Dermis blood vessel endothelial cell (primary cell): ENCODE results near the gene HLCS. TPM values are rescaled to one million over a fixed set of nuclear protein-coding genes. Genes with fewer than 3 reads are reported as not detected.
A peak's percentile ranks its signal among the peaks of the same experiment; 100 is the strongest.

Experiments used
- DNase-seq: peaks from one replicate; pipeline ENCODE4 v3.0.0; 2010
- total RNA-seq: library from RNA; depleted of rRNA; stranded (reverse); fragments of >200 nt; gene quantifications from 2 replicates; pipeline ENCODE4 v1.2.3, GENCODE V29; 2014

Gene HLCS
- total RNA-seq, 1 donor from 2014 or later = 14.3 TPM

DNA sequence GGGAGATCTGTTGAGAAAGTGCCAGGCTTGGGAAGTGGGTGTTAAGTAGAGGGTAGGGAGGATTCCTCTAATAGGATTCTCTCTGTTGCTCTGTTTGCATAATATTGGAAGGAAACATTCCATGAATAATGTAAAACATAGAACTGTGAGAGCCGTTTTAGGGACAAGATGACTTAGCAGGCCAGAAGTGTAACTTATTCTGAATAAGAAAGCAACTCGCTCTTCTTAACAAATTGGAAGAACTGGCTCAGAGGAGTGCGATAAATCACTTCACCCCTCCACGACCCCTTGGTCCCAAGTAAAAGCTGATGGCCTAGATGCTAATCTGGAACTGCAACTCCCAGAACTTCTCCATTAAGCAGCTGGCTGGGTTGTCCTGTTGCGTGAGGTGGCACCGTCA, 248.5 kb downstream of the HLCS start:
- DNase-seq = no peak

DNA sequence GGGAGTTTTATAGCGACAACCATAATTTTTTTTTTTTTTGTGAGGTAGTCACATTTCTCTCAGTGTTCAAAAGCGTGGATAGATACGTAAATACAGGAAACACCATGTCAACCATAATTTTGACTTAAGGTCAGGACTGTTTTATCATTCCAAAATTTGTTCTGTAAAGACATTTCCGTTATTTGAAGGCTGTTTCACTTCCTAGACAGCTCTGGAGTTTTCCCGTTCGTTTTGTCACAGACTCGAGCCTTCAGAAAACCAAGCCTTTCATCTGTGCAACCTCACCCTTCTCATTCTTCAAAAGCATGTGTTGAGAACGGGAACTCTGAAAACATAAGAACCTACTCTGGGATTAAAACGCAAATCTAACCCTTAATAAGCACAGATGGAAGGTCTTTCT, 249.6 kb downstream of the HLCS start:
- no peak for DNase-seq

DNA sequence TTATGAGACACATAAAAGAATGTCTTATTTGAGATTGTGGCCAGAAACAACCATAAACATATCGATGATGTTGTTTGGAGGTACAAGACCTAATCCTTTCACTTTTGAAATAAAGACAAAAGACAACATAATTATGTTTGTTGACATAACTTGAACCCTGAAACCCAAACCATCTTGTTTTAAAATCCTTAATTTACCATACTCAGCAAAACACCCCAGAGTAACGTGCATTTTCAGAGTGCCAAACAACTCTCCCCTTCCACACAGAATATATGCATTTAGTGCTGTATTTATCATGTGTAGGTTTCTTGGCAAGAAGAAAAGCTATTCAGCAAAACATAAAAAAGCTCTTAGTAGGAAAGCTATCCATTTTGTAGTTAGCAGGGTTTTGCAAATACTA, 250.1 kb downstream of the HLCS start:
- DNase-seq = no peak

DNA sequence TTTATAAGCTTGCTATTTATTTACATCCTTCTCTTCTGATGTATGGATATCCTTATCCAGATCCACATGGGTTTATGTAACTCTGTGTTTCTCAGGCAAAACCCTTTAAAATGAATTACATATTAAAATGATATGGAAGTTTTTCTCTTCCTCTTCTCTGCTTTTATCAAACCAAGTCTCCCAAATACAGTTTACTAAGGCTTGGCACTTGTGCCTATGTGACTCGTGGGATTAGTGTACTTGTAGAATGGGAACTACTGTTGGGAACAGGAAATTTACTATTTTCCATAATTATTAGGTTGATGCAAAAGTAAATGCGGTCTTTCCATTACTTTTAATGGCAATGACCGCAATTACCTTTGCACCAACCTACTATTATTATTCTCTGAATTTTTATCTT, 252.7 kb downstream of the HLCS start:
- no peak for DNase-seq

DNA sequence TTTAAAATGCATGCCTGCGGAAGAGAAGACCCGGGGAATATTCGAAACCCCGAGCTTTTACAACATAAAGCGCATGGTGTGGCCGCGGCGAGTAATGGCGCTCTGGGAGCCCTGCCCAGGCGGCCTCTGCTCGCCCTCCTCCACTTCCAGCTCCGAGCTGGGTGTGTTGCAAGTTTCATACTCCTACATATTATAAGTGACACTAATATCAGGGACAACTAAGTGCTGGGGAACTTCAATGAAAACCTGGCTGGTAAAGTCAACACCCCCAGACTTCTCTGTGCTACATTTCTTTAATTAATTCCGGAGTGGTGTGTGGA, 255.8 kb downstream of the HLCS start:
- no peak for DNase-seq

DNA sequence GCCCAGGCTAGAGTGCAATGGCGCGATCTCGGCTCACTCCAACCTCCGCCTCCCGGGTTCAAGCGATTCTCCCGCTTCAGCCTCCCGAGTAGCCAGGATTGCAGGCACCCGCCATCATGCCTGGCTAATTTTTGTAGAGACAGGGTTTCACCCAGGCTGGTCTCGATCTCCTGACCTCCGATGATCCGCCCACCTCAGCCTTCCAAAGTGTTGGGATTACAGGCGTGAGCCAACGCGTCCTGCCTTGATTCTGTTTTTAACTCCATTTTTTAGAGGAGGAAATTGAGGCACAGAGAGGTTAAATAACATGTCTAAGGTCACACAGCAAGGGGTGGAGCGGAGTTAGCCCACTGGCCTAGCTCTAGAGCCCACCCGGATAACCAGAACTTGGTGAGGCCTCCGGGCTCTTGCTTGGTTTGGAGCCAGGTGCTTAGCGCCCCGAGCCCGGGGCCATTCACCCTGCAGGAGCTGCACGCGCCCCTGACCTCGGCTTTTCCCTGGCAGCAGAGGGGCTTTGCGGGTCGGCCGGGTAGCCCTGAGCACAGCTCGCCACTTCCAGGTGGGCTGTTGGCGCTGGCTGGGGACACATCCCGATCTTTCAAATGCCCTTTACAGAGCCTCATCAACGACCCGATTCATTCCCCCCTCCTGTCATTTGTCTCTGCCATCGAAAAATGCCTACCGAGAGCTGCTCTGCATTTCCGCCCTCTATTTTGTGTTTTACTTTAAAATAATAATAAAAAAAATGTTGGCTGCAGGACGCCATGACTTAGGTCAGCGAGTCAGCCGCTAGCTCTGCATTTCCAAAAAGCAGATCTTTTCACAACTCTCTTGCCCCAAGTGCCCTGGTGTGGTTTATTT, 256.4 kb downstream of the HLCS start:
- DNase-seq = no peak

DNA sequence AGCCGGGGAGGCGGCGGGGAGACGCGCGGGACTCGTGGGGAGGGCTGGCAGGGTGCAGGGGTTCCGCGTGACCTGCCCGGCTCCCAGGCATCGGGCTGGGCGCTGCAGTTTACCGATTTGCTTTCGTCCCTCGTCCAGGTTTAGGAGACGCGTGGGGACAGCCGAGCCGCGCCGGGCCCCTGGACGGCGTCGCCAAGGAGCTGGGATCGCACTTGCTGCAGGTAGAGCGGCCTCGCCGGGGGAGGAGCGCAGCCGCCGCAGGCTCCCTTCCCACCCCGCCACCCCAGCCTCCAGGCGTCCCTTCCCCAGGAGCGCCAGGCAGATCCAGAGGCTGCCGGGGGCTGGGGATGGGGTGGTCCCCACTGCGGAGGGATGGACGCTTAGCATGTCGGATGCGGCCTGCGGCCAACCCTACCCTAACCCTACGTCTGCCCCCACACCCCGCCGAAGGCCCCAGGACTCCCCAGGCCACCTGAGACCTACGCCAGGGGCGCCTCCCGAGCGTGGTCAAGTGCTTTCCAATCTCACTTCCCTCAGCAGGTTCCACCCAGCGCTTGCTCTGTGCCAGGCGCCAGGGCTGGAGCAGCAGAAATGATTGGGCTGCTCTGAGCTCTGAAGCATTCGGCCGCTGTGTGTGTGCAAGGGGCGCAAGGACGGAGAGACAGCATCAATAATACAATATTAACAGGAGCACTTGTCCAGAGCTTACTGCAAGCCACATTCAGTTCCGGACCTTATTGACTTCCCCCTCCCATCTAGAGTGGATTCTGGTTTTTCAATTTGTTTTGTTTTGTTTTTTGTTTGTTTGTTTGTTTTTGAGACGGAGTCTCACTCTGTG, 257.2 kb downstream of the HLCS start:
- no peak for DNase-seq

DNA sequence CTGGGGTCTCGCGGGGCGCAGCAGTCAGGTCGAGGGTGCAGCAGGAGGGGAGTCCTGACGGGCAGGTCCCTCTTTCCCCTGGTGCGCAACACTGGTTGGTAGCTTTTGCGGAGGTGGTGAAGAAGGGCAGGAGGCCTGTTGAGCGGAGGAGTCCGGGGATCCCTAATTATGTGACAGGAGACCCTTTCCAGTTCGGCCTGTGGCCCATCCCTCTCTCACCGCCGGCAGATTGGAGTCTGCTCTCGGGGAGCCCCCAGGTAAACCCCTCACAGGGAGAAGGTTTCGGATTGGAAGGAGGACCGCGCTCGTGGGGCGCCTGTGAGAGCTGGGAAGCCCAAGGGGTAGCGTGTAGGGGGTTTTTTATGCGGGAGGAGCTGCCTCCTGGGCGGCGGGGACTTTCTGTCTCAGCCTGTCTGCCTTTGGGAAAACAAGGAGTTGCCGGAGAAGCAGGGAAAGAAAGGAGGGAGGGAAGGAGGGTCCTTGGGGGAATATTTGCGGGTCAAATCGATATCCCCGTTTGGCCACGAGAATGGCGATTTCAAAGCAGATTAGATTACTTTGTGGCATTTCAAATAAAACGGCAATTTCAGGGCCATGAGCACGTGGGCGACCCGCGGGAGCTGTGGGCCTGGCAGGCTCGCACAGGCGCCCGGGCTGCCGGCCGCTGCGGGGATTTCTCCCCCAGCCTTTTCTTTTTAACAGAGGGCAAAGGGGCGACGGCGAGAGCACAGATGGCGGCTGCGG, 258.0 kb downstream of the HLCS start:
- DNase-seq = no peak

DNA sequence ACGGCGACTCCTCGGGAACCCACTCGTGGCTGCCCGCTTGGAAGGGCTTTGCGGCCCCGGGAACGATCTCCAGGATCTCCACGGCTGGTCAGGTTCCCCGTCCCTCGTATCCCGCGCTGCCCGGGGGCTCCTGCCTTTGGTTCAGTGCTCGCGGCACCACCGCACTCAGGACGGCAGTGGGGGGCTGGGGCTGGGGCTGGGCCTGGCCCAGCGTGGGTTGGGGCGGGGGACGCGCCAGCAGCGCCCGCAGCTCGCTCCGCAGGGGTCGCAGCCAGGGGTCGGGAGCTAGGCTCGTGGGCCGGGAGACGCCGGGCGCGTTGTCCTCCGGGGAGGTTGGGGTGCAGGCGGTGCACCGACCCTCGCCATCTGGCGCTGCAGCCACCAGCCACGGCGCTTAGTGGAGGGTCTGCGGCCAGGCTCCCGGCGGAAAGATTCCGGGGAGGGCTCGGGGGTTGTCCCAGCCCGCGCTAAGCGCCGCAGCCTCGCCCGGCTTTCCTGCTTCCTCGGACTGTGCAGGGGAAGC, 258.6 kb downstream of the HLCS start:
- DNase-seq = no peak

DNA sequence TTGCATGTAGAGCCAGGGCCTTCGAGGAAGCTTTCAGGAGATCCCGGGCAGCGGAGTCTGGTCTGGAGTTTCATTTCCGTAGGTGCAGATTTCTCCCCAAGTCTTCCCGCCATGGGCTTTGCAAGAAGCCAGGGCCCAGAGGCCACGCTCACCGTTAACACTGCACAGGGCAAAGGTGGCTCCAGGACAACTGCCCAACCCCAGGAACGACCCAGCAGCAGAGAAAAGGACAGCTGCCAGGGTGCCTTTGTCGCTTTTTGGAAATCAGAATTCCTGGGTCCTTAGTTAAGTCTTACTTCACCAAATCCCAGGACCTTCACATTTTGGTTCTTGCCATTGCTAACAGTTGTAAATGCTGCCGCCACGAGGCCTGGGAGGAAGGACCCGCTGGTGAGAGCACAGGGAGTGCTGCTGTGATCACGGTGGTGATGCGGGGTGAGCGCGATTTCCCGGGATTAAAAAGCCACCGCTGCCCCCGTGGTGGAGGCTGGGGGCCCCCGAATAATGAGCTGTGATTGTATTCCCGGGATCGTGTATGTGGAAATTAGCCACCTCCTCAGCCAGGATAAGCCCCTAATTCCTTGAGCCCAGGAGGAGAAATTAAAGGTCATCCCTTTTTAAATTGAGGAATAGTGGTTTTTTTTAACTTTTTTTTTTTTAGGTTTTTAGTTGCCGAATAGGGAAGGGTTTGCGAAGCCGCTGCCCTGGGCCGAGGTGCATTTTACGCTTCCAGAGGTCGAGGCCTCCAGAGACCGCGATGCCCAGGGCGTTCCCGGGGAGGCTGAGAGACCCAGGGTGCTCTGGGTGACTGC, 259.3 kb downstream of the HLCS start:
- DNase-seq = peak; percentile 32

DNA sequence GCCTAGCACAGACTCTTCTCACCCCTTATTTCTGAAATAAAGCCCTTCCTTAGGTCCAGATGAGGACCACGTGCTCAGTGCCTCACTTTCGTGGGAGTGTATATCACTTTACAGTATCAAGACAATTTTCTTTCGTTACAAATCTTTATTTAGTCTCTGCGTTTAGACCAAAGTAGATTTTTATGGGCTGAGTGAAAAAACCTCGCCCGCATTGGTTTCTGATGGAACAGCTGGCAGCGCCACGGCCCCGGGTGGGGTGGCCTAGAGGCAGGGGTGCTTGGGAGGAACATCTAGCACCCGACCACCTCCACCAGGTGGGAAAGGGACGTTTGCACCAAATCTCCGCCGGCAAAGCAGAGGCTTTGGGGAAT, 260.0 kb downstream of the HLCS start:
- no peak for DNase-seq

DNA sequence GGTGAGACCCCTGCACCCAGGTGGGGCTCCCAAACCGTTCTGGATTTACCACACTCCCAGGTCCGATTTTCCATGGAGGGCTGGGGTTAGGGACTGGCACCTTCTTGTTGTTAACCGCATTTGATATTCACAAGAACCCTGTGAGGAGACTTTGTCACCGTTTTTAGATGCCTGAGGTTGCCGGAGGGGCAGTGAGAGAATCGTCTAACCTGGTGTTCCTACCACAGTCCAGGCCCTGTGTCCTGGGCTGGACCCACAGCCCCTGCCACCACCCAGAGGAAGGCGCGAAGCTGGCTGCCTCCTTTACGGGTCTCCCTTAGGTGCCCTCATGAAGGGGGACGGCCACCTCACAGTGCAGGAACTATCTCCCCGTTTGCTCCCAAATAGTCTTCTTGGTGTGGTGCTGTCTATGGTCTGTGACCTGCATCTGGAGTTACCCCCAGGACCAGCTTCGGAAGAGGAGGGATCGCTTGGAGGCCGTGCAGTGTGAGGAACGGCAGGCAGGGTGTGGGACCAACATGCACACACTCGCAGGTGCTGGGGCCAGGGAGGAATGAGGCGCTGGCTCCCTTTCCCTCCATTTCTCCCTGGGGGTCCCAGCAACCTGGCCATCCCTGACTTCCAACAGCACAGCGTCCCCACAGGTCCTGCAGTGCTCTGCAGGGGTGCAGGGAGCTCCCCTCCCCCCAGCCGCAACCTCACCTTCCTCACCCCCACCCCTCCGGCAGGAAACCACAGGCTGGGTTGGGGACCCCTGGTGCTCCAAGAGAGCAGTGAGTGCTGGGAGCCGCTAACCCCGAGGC, 260.6 kb downstream of the HLCS start:
- no peak for DNase-seq

DNA sequence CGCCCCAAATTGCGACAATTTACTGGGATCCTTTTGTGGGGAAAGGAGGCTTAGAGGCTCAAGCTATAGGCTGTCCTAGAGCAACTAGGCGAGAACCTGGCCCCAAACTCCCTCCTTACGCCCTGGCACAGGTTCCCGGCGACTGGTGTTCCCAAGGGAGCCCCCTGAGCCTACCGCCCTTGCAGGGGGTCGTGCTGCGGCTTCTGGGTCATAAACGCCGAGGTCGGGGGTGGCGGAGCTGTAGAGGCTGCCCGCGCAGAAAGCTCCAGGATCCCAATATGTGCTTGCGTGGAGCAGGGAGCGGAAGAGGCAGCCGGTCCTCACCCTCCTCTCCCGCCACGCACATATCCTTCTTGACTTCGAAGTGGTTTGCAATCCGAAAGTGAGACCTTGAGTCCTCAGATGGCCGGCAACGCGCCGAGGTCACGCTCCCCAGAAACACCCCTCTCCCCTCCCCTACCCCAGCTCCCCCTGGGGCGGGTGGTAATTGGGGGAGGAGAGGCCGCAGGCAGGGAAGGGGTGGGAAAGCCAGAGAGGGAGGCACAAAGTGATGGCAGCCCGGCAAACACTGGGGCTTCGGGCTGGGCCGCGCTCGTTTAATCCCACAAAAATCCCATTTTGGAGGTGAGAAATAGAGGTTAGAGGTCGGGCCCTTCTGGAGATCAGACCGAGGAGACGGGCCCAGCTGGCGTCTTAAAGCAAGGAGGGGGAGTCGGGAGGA, 261.4 kb downstream of the HLCS start:
- no peak for DNase-seq

DNA sequence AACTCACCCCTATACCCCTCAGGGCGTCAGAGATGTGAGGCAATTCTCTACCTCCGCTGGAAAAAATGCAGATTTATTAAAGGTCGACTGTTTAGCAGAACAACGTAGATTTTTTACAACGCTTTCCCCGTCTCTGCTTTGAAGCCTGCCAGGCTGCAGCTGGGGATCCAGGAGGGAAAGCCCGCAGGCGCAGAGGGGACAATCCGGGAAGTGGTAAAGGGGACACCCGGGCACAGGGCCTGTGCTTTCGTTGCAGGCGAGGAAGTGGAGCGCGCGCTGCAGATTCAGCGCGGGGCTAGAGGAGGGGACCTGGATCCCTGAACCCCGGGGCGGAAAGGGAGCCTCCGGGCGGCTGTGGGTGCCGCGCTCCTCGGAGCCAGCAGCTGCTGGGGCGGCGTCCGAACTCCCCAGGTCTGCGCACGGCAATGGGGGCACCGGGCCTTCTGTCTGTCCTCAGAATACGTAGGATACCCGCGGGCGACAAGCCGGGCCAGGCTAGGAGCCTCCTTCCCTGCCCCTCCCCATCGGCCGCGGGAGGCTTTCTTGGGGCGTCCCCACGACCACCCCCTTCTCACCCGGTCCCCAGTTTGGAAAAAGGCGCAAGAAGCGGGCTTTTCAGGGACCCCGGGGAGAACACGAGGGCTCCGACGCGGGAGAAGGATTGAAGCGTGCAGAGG, 262.1 kb downstream of the HLCS start:
- DNase-seq = no peak

DNA sequence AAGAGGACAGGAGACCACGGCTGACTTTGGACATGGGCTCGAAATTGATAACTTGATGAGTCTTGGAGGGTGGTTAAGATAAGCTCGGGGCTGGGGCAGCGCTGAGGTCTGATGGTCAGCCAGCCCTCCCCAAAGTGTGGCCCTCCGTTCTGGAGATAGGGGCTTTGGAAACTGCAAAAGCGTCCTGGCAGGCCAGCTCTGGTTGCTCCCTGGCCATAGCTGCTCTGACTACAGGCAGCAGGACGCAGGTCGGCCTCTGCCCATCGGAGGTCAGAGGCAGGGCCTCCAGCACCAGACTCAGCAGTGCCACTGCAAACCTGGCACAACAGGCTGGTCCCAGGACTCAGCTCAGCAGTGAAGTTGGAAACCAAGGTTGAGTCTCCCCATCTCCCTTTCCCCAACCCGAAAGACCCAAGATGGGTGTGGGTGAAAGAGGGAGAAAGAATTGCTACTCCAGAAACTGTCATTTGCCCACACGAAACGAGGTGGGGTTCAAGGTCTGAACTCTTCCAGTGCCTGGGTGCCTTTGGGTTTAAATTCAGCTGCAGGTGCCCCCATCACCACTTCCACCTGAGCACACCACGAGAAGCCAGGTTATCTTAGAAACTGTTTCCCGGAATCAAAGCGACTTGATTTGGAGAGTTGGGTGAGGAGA, 262.7 kb downstream of the HLCS start:
- no peak for DNase-seq

DNA sequence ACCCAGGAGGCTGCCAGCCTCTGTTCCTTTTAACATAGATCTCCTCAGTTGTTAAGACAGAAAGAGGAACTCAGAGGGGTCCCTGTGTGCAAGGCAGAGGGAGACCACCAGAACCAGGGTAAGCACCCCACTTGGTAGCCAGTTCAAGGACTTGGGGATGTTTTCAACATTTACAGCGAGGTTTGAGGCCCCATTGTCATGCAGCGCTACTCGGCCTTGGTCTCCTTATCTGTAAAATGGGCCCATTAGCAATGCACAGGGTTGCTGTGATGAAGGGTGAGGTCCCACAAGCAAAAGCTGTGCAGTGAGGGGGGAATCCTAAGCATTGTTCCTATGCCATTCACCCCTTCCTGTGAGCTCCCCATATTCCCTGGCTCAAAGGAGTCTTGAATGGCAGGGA, 263.3 kb downstream of the HLCS start:
- DNase-seq = no peak

DNA sequence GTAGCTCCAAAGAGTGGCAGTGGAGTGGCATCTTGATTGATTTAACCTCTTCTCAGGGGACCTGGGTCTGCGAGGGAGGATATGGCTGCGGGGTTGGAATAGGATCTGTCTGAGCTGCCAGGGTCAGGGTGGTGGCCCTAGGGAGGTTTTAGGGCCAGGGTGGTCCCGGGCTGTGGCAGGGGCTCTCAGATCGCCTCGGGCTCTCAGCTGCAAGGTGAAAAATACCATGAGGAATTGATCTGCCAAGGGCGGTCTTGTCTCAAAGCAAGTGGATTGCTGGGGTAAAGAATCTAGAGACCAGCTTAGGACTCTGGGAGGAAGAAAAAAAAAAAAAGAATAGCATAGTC, 263.9 kb downstream of the HLCS start:
- no peak for DNase-seq

DNA sequence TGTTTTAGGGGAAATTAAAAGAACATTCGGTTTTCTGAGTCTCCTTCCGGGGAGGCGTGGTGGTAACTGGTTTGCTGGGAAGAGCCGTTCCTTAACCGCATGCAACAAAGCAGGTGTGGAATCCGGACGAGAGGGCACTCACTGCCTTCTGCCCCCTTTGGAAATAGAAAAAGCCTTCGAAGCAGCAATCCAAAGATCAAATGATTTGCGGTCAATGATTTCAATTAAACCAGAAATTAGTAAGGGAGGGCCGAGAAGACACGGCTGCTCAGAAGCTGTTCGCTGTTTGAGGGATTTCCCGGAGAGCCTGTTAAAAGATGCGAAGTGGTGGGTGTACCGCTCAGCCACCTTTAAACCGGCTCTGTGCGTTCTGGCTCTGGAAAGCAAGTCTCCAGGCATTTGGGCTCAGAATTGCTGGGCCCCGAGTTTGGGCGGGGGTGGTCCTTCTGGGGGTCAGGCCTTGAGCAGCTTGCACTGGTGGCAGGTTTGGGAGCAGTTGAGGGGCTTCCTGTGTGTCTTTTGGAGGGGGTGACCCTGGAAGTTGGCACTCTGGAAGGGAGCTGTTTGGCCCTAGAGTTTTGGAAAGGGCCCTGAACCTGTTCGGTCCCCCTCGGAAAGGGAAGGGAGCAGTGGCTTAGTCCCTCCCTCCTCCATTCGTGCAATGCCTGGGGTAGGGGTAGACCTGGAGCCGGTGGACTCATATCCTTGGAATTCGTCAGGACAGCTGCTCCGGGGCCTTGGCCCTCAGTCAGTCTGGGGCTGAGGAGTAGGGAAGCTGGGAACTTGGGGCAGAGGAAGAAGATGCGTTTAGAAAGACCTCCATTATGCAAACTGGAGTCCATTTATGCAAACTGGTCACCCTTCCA, 264.5 kb downstream of the HLCS start:
- no peak for DNase-seq
